CD4-positive, alpha-beta T cell (primary cell): Measurements from ENCODE around the gene ZNF613. TPM values are rescaled to one million over a fixed set of nuclear protein-coding genes. Genes with fewer than 3 reads are reported as not detected.

Experiments
- total RNA-seq, 174 experiments: library from RNA in 2 of 174; stranded (reverse) in 2 of 174; gene quantifications; one replicate each; pipeline ENCODE4 v1.2.3 and lab custom pipeline; 2021 to 2026

ZNF613 gene
- total RNA-seq, 2 experiments from 2014 or later = 0.67 to 1.3 TPM

Other genes with a start within 250 kb of the ZNF613 start
- 1 to 10 TPM; 2.8 to 3.6 TPM for gene SPACA6, start 234.1 kb upstream of the ZNF613 start, total RNA-seq
- gene HAS1, start 203.5 kb upstream of the ZNF613 start, total RNA-seq = not detected
- gene FPR1, start 175.6 kb upstream of the ZNF613 start, total RNA-seq = 1 to 10 TPM; 1.2 to 1.9 TPM
- not detected for gene FPR2, start 166.3 kb upstream of the ZNF613 start, total RNA-seq
- gene FPR3, start 132.3 kb upstream of the ZNF613 start, total RNA-seq = not detected
- gene ZNF577, start 39.5 kb upstream of the ZNF613 start, total RNA-seq = 10 to 100 TPM in 1 of 2 experiments, 1 to 10 TPM in 1; 8.0 to 10.3 TPM
- 10 to 100 TPM; 13.0 to 13.2 TPM for gene ZNF649, start 22.5 kb upstream of the ZNF613 start, total RNA-seq
- 10 to 100 TPM; 37.6 to 39.2 TPM for gene ZNF350, start 59.4 kb downstream of the ZNF613 start, total RNA-seq
- gene ZNF615, start 80.7 kb downstream of the ZNF613 start, total RNA-seq = 1 to 10 TPM; 8.9 to 9.2 TPM
- 10 to 100 TPM in 1 of 2 experiments, 1 to 10 TPM in 1; 9.7 to 10.5 TPM for gene ZNF614, start 100.9 kb downstream of the ZNF613 start, total RNA-seq
- 10 to 100 TPM; 16.3 to 19.2 TPM for gene ZNF432, start 121.4 kb downstream of the ZNF613 start, total RNA-seq
- gene ZNF841, start 168.3 kb downstream of the ZNF613 start, total RNA-seq = 10 to 100 TPM; 20.0 TPM
- gene ZNF616, start 212.5 kb downstream of the ZNF613 start, total RNA-seq = 1 to 10 TPM in 1 of 2 experiments, under 1 TPM in 1; 0.99 to 1.5 TPM
- 10 to 100 TPM; 24.1 to 26.2 TPM for gene ZNF836, start 244.1 kb downstream of the ZNF613 start, total RNA-seq